ENCODE measurements around the gene TBC1D22A.
"Not testable (repeated sequence)": the region's sequence is repeated elsewhere in the genome, so short reads cannot be mapped to it uniquely, and the experiment has no call there.

The TBC1D22A gene

GRCh38 chr22:46976598-46976997 is 214.1 kb downstream of the TBC1D22A start:
- DNase-seq = no peak

DNA sequence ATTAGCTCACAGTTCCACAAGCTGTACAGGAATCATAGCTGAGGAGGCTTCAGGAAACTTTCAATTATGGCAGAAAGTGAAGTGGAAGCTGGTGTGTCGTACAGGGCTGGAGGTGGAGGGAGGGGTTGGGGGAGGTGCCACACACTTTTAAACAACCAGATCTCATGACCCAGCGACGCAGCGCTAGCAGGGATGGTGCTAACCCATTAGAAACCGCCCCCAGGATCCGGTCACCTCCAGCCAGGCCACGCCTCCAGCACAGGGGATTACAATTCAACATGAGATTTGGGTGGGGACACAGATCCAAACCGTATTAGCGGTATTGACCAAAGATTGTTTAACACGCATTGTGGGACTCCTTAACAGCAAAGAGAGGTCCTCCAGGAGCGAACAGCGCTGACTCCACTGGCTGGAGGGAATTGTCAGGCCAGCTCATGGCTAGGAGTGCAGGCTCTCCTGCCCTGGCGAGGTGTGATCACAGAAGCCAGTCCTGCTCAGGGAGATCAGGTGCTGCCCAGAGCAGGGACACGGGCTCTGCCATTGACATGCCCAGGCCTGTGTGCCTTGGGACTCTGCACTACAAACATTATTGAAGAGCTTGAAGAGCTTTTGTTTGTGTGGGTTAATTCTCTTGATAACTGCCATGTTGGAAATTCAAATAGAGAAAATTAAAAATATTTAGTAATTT is 215.3 kb downstream of the TBC1D22A start:
- no peak for DNase-seq

DNA sequence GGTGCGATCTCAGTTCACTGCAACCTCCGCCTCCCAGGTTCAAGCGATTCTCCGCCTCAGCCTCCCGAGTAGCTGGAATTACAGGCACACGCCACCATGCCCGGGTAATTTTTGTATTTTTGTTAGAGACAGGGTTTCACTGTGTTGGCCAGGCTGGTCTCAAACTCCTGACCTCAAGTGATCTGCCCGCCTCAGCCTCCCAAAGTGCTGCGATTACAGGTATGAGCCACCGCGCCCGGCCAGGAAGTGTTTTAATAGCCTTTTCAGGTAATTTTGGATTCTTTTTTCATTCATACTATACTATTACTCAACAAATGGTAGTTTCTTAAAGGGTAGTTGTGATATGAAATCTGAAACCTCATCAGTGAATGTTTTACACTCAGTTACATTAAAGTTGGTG is 216.2 kb downstream of the TBC1D22A start:
- DNase-seq = not testable (repeated sequence)

DNA sequence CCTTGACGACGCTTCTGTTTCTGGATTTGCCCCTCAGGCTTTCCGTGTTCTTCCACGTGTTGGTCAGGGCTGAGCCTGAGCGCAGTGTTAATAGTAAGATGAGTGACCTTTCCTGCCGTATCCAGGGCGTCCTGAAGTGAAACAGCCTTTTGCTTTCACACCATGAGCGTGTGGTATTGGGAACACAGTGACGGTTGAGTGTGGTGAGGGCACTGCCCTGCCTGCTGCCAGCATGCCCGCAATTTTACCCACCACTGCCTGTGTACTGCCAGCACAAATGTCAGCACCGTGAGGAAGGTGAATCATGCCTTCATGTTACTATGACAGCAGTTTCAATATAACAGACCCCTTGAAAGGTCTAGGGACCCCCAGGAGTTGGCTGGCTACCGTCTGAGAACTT is 217.1 kb downstream of the TBC1D22A start:
- no peak for DNase-seq

- no peak for DNase-seq
These were observed 217.9 kb downstream of the TBC1D22A start for GRCh38 chr22:46980392-46980791.

- no peak for DNase-seq
These were observed 220.2 kb downstream of the TBC1D22A start for GRCh38 chr22:46982635-46983034.

DNA sequence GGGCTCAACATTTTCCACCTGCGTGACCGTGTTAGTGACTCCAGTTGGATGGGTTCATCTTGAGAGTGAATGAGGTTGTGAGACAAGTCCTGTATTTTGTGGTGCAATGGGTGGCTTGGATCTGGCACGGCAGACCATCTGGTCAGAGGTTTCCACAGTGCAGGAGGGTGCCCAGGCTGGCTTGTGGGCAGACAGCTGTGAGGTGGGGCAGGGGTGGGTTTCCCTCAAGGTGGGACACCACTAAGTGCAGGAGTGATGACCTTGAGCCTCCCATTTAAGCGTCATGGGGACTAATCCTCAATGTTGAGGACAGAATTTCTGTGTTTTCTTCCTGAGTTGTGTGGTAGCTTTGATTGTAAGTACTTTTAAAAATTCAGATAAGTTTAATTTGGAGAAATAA is 220.6 kb downstream of the TBC1D22A start:
- no peak for DNase-seq

DNA sequence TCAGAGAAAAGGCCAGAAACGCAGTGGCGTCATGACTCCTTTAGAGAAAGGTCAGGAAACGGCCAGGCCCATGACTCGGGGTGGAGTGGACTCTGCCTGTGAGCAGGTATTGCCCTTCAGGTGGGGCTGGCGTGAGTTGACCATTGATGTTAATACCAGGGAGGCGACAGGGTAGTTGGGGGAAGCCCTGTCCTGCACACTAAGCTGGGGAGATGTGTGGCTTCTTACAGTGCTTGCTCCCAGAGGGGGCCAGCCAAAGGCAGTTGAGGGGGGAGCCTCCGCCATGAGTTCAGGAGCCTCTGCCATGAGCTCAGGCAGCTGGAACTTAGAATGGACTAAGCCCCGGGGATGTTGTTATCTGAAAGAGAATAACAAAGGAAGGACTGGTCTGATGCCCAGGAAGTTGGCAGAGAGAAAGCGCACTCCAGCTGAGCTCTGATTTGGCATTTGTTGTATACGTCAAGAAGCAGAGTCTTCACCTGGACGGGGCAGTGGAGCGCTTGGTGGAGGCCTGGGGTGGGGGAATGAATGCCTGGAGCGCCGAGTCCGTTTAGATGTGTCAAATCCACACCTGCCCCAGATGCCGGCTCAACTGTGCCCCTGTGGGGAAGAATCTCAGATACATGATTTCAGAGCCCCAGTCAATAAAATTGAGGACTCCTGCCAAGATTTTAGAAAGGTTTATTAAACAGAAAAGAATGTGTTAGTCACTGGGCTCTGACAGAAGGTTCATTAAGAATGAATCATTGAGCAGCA is 222.5 kb downstream of the TBC1D22A start:
- DNase-seq = no peak

DNA sequence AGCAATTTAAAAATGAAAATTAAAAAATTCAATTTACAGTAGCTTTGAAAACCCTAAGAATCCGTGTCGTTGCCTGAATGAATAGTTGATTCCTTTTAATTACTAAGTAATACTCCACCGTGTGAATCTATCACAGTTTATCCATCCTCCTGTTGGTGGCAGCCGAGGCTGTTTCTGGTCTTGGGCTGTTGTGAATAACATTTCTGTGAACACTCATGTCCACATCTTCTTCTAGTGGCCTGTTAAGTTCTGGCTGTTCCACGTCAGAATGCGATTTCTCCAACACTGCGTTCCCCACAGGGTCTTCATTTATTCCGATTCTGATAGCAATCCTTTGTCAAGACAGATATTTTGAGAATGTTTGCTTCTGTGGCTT is 223.0 kb downstream of the TBC1D22A start:
- DNase-seq = no peak

DNA sequence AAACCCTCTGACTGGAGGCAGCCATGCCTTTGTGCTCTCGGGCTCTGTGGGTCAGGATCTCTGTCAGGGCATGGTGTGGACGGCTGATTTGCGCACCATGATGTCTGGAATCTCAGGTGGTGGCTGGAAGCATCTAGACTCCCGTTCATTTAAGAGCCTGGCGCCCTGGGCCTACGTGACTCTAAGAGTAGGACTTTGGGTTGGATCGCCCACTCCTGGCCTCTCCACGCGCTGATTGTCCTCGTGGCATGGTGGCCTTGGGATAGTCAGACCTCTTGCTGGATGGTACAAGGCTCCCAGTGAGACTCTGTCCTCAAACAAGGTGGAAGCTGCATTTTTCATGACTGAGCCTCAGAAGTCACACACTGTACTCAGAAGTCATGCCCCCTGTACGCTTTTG is 224.3 kb downstream of the TBC1D22A start:
- DNase-seq = no peak

- DNase-seq = no peak
These were observed 228.6 kb downstream of the TBC1D22A start for GRCh38 chr22:46990937-46991550.

GRCh38 chr22:46991666-46992065 is 229.2 kb downstream of the TBC1D22A start:
- no peak for DNase-seq

DNA sequence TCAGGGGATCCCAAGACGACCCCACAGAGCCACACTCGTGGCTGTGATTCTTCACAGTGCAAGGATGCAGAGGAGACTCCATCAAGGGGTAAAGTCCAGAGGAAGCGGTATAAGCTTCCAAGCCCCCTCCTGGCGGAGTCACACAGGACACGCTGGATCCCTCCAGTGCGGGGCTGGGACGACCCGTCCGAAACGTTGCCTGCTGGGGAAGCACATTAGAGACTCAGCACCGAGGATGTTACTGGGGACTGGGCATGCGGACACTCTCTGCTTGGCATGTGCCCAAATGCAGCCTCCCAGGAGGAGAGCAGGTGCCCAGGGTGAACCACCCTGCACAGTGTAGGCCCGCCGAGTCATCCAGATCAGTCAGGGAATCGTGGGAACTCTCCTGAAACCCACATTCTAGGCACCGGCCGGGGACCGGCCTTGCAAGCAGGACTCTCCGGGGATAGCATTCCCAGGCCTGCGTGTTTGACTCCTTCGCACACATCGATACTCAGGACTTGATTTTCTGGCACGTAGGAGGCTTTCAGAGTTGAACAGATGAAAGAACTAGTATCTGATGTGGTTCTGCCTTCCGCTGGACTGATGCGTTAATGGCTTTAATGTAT is 229.8 kb downstream of the TBC1D22A start:
- no peak for DNase-seq

- no peak for DNase-seq
These were observed 231.2 kb downstream of the TBC1D22A start for GRCh38 chr22:46993633-46994032.

GRCh38 chr22:46994265-46994664 is 231.8 kb downstream of the TBC1D22A start:
- no peak for DNase-seq

GRCh38 chr22:46994983-46995382 is 232.5 kb downstream of the TBC1D22A start:
- DNase-seq = no peak

DNA sequence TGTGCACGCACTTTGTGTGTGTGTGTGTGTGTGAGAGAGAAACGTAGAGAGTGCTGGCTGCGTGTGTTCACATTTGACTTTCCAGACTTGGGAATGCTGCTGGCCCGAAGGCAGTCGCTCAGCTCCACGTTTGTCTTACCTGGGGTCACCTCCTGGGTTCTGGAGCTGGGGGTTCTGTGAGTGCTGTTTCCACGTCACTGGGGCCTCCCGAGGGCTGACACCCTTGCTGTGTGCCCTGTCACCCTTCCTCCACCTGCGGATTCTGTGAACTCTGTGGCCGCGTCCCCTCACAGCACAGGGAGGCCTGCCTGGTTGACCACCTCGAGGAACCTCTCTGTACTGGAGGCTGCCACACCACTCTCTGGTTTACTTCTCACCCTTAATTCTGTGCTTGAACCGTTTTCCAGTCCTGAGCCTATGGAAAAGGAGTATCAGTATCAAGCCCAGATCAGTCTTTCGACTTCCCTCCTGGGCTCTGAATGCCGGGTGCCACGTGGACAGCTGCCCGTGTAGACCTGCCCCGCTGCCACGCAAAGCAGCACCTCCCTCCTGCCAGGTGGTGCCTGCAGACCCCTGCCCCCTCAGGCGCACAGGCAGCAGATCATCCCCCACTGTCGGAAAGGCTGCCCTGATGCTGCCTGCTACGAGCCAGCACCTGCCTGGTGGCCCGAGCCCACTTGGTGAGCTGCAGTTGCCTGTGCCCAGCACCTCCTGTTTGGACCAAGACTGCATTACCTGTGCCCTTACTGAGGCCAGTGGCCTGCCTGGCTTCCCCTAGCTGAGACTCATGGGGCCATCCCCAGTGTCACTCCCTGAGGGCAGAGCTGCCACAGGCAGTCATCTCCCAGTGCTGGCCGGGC is 233.3 kb downstream of the TBC1D22A start:
- DNase-seq = no peak

- DNase-seq = no peak
These were observed 234.3 kb downstream of the TBC1D22A start for GRCh38 chr22:46996595-46997310.

DNA sequence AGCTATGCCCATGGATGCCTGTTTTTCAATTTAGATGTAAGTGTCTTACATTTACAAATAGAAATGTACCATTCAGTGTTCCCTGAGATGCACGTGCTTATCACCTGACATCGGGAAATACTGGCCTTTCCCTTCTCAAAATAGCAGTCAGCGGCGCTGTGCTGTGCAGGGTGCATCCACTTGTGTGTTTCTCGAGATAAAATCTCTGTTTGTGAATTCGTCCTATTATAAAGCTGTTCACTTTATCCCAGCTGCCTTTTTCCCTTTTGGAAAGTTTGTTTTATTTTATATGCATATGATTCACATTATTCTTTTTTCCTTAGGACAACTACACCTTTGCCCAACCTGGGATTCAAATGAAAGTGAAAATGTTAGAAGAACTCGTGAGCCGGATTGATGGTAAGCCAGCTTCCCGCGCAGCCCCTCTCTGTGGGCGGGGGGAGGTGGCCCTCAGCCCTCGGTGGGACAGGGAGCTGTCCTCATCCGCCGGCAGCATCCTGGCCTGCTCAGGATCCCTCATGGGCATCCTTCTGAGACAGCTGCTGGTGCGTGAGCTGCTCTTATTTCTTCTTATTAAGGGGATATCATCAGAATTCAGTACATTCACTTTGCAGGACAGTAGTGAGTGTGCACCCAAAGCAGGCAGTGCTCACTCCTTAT is 235.0 kb downstream of the TBC1D22A start:
- DNase-seq = no peak

- no peak for DNase-seq
These were observed 235.9 kb downstream of the TBC1D22A start for GRCh38 chr22:46998331-46998730.

GRCh38 chr22:47000256-47000655 is 237.8 kb downstream of the TBC1D22A start:
- no peak for DNase-seq

- DNase-seq = no peak
These were observed 238.4 kb downstream of the TBC1D22A start for GRCh38 chr22:47000888-47001287.
